GM12878 (cell line): ENCODE data around the gene P2RX1. TPM values are rescaled to one million over a fixed set of nuclear protein-coding genes. Genes with fewer than 3 reads are reported as not detected.

ENCODE experiments used
- ASH2L ChIP-seq: fragments of 300-600, 200-600 bp; sonication (generic); IDR thresholded peaks from 2 replicates; pipeline ENCODE4 v1.6.1; 2017; ENCODE audit warnings: low read depth, mild to moderate bottlenecking, borderline replicate concordance
- BMI1 ChIP-seq: fragments of 450-650 bp; IDR thresholded peaks from 2 replicates; pipeline ENCODE4 v1.6.1; 2016; ENCODE audit warnings: mild to moderate bottlenecking, moderate library complexity, borderline replicate concordance
- CEBPB ChIP-seq, 2 experiments: fragments of 150-350 bp in 1 of 2; IDR thresholded peaks; 2 replicates each; pipeline ENCODE4 v1.6.1; 2012 to 2014; ENCODE audit warnings: low read depth in 2 of 2, low read length in 2 of 2, borderline replicate concordance in 1 of 2, inconsistent platforms in 1 of 2
- EGR1 ChIP-seq, 2 experiments: IDR thresholded peaks; 1 replicate in 1 of 2; 2 replicates in 1 of 2; pipeline ENCODE4 v1.6.1; 2011 to 2012; ENCODE audit warnings: low read depth in 2 of 2, low read length in 2 of 2, borderline replicate concordance in 1 of 2, mild to moderate bottlenecking in 1 of 2, moderate library complexity in 1 of 2
- GATAD2B ChIP-seq: fragments of 450-650 bp; conservative IDR thresholded peaks from 2 replicates; pipeline ENCODE4 v1.6.1; 2017; ENCODE audit warnings: low read depth, mild to moderate bottlenecking, moderate library complexity
- MYB ChIP-seq: fragments of 150-350 bp; IDR thresholded peaks from 2 replicates; pipeline ENCODE4 v1.6.1; 2014; ENCODE audit warnings: mild to moderate bottlenecking, low read depth, low read length, borderline replicate concordance
- NFXL1 ChIP-seq: fragments of 450-650 bp; IDR thresholded peaks from 2 replicates; pipeline ENCODE4 v1.6.1; 2017; ENCODE audit warnings: antibody characterized with exemption, mild to moderate bottlenecking, borderline replicate concordance
- NR2C1 ChIP-seq: fragments of 450-650 bp; IDR thresholded peaks from 2 replicates; pipeline ENCODE4 v1.6.1; 2017; ENCODE audit warnings: antibody characterized with exemption, mild to moderate bottlenecking, moderate library complexity
- NRF1 ChIP-seq: conservative IDR thresholded peaks from 2 replicates; pipeline ENCODE4 v1.6.1; 2011; ENCODE audit warnings: mild to moderate bottlenecking, low read depth, low read length, improper control_type of control experiment
- PML ChIP-seq: IDR thresholded peaks from 2 replicates; pipeline ENCODE4 v1.6.1; 2012; ENCODE audit warnings: low read length, inconsistent platforms
- TBL1XR1 ChIP-seq: IDR thresholded peaks from 2 replicates; pipeline ENCODE4 v1.6.1; 2012; ENCODE audit warnings: low read depth, low read length, improper control_type of control experiment
- ZNF24 ChIP-seq: fragments of 450-650 bp; IDR thresholded peaks from 2 replicates; pipeline ENCODE4 v1.6.1; 2017; ENCODE audit warnings: antibody characterized with exemption, mild to moderate bottlenecking
- ZNF384 ChIP-seq: IDR thresholded peaks from 2 replicates; pipeline ENCODE4 v1.6.1; 2012; ENCODE audit warnings: low read depth, mild to moderate bottlenecking, low read length, improper control_type of control experiment, borderline replicate concordance
- polyA plus RNA-seq, 11 experiments: library from polyadenylated mRNA; depleted of rRNA in 4 of 11; unstranded in 6 of 11; stranded (reverse) in 5 of 11; fragments of >200 nt; fragmentation: Nextera tagmentation in 4 of 11; fragmentation: Illumina TruSeq in 1 of 11; extraction: Ambion mirVana in 4 of 11; extraction: Trizol in 1 of 11; gene quantifications; 1 replicate in 1 of 11; 2 replicates in 10 of 11; pipeline versions ENCODE4 v1.2.1 to v1.2.3, GENCODE V29; 2011 to 2016; ENCODE audit warnings: inconsistent platforms in 2 of 11, missing spikeins in 2 of 11, low read depth in 1 of 11
- total RNA-seq, 4 experiments: library from RNA; depleted of rRNA in 3 of 4; stranded (reverse); fragments of >200 nt in 3 of 4; fragmentation: Illumina TruSeq in 1 of 4; extraction: Trizol in 1 of 4; gene quantifications; 2 replicates each; pipeline versions ENCODE4 v1.2.1 to v1.2.3, GENCODE V29; 2013 to 2021
- TF ChIP-seq, protein P1 (sequence below): fragments of 150-350 bp; IDR thresholded peaks from 2 replicates; pipeline ENCODE4 v1.6.1; 2014; ENCODE audit warnings: mild to moderate bottlenecking, low read depth, low read length
- TF ChIP-seq, protein P2 (sequence below): fragments of 150-350 bp; IDR thresholded peaks from 2 replicates; pipeline ENCODE4 v1.6.1; 2016; ENCODE audit warnings: low read depth, low read length
- TF ChIP-seq, protein P3 (sequence below): fragments of 450-650 bp; IDR thresholded peaks from 2 replicates; pipeline ENCODE4 v1.6.1; 2017; ENCODE audit warnings: mild to moderate bottlenecking, low read depth, inconsistent platforms; ENCODE audit not compliant: poor library complexity, severe bottlenecking
- TF ChIP-seq, protein P4 (sequence below): fragments of 450-650 bp; IDR thresholded peaks from 2 replicates; pipeline ENCODE4 v1.6.1; 2018; ENCODE audit warnings: borderline replicate concordance, mild to moderate bottlenecking; ENCODE audit not compliant: partially characterized antibody

Gene P2RX1
- total and polyA plus RNA-seq, 10 of the 15 experiments (the other 5 are each of a cell fraction or from before 2014, with no cell fraction given) = 0.12 to 6.2 (median 3.4) TPM

DNA sequence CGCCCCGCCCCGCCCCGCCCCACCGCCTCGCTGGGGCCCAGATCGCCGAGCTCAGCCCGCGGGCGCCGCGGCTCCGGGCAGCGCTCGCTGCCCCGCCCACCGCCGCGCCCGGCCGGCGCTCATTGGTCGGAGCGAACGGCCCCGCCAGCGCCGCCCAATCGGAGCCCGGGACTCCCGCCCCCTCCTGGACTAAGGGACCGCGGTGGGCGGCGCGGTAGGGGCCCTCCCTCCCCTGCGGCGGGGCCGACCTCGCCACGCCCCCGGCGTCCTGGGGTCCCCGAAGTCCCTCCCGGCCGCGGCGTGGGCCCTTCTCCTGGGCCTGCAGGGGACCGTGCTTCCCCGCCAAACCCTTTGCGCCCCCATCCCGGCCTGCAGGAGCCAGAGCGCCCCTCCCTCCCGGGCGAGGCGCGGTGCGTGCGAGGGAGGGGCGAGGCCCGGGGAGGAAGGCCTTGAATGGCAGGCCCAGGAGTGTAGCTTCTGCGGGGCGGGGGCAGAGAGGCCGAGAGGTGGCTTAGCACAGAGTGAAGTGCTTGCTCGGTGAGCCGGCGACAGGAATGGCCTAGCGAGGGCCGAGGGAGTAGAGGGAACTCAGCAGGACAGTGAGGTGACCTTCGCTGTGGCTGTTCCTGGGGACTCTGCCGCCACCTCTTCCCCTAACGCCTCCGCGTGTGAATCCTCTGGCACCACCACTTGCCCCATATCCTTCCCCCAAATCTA lies 23.1 kb downstream of the P2RX1 start, which contains the start of gene CAMKK1 (continued):
- TF ChIP-seq ZNF384 = no peak
- TF ChIP-seq, protein P1, sequence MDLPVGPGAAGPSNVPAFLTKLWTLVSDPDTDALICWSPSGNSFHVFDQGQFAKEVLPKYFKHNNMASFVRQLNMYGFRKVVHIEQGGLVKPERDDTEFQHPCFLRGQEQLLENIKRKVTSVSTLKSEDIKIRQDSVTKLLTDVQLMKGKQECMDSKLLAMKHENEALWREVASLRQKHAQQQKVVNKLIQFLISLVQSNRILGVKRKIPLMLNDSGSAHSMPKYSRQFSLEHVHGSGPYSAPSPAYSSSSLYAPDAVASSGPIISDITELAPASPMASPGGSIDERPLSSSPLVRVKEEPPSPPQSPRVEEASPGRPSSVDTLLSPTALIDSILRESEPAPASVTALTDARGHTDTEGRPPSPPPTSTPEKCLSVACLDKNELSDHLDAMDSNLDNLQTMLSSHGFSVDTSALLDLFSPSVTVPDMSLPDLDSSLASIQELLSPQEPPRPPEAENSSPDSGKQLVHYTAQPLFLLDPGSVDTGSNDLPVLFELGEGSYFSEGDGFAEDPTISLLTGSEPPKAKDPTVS = no peak
- no peak for TF ChIP-seq NRF1
- TF ChIP-seq ZNF24 = no peak
- TF ChIP-seq, protein P2, sequence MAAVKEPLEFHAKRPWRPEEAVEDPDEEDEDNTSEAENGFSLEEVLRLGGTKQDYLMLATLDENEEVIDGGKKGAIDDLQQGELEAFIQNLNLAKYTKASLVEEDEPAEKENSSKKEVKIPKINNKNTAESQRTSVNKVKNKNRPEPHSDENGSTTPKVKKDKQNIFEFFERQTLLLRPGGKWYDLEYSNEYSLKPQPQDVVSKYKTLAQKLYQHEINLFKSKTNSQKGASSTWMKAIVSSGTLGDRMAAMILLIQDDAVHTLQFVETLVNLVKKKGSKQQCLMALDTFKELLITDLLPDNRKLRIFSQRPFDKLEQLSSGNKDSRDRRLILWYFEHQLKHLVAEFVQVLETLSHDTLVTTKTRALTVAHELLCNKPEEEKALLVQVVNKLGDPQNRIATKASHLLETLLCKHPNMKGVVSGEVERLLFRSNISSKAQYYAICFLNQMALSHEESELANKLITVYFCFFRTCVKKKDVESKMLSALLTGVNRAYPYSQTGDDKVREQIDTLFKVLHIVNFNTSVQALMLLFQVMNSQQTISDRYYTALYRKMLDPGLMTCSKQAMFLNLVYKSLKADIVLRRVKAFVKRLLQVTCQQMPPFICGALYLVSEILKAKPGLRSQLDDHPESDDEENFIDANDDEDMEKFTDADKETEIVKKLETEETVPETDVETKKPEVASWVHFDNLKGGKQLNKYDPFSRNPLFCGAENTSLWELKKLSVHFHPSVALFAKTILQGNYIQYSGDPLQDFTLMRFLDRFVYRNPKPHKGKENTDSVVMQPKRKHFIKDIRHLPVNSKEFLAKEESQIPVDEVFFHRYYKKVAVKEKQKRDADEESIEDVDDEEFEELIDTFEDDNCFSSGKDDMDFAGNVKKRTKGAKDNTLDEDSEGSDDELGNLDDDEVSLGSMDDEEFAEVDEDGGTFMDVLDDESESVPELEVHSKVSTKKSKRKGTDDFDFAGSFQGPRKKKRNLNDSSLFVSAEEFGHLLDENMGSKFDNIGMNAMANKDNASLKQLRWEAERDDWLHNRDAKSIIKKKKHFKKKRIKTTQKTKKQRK = no peak
- TF ChIP-seq EGR1 (IDR thresholded peaks at IDR 0.05; ENCODE audit: borderline replicate concordance in 1 of 2, low read depth in 2 of 2, low read length in 2 of 2) = peak in 1 of 2 experiments; percentile 58; a peak in 1 of 3 replicates
- no peak for TF ChIP-seq BMI1
- TF ChIP-seq MYB = no peak
- TF ChIP-seq NR2C1 = no peak
- no peak for TF ChIP-seq ASH2L
- TF ChIP-seq, protein P3, sequence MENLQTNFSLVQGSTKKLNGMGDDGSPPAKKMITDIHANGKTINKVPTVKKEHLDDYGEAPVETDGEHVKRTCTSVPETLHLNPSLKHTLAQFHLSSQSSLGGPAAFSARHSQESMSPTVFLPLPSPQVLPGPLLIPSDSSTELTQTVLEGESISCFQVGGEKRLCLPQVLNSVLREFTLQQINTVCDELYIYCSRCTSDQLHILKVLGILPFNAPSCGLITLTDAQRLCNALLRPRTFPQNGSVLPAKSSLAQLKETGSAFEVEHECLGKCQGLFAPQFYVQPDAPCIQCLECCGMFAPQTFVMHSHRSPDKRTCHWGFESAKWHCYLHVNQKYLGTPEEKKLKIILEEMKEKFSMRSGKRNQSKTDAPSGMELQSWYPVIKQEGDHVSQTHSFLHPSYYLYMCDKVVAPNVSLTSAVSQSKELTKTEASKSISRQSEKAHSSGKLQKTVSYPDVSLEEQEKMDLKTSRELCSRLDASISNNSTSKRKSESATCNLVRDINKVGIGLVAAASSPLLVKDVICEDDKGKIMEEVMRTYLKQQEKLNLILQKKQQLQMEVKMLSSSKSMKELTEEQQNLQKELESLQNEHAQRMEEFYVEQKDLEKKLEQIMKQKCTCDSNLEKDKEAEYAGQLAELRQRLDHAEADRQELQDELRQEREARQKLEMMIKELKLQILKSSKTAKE = no peak
- TF ChIP-seq NFXL1 = no peak
- peak; percentile 49; the same call in 1 of the 2 replicates for TF ChIP-seq GATAD2B
- TF ChIP-seq, protein P4, sequence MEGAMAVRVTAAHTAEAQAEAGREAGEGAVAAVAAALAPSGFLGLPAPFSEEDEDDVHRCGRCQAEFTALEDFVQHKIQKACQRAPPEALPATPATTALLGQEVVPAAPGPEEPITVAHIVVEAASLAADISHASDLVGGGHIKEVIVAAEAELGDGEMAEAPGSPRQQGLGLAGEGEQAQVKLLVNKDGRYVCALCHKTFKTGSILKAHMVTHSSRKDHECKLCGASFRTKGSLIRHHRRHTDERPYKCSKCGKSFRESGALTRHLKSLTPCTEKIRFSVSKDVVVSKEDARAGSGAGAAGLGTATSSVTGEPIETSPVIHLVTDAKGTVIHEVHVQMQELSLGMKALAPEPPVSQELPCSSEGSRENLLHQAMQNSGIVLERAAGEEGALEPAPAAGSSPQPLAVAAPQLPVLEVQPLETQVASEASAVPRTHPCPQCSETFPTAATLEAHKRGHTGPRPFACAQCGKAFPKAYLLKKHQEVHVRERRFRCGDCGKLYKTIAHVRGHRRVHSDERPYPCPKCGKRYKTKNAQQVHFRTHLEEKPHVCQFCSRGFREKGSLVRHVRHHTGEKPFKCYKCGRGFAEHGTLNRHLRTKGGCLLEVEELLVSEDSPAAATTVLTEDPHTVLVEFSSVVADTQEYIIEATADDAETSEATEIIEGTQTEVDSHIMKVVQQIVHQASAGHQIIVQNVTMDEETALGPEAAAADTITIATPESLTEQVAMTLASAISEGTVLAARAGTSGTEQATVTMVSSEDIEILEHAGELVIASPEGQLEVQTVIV = no peak
- TF ChIP-seq TBL1XR1 = no peak
- TF ChIP-seq CEBPB (IDR thresholded peaks at IDR 0.05; ENCODE audit: borderline replicate concordance in 1 of 2, low read depth in 2 of 2, low read length in 2 of 2) = no peak
- TF ChIP-seq PML = no peak
